Lung (tissue), 12 donors: ENCODE results near the gene CRB2. TPM values are rescaled to one million over a fixed set of nuclear protein-coding genes. Genes with fewer than 3 reads are reported as not detected.

Source experiments
- ATAC-seq: fragments of 200-7000 bp; cut with Tn5 transposase; one replicate; pipeline ENCODE4 v1.9.1; 2020; ENCODE audit warnings: moderate number of reproducible peaks; ENCODE audit not compliant: insufficient read depth, low FRiP score
- DNase-seq, 3 donors: peaks; one replicate each; pipeline ENCODE4 v3.0.0-alpha.2; 2013 to 2017
- H3K27ac ChIP-seq, 2 donors: one replicate each; pipeline ENCODE4 v1.5.1; 2013; ENCODE audit warnings: mild to moderate bottlenecking in 2 of 2, moderate library complexity in 2 of 2, control low read depth in 1 of 2, inconsistent platforms in 1 of 2, low read depth in 1 of 2, low read length in 1 of 2
- H3K27me3 ChIP-seq, 3 donors: one replicate each; pipeline ENCODE4 v1.5.1; 2013; ENCODE audit warnings: low read length in 2 of 3; ENCODE audit not compliant: control insufficient read depth in 3 of 3, insufficient read depth in 3 of 3
- H3K36me3 ChIP-seq, 4 donors: one replicate each; pipeline ENCODE4 v1.5.1; 2013; ENCODE audit warnings: low read length in 4 of 4, mild to moderate bottlenecking in 1 of 4, moderate library complexity in 1 of 4; ENCODE audit not compliant: control insufficient read depth in 4 of 4, insufficient read depth in 4 of 4
- H3K4me1 ChIP-seq, 5 donors: one replicate each; pipeline ENCODE4 v1.5.1; 2013; ENCODE audit warnings: low read length in 5 of 5, mild to moderate bottlenecking in 2 of 5, moderate library complexity in 1 of 5; ENCODE audit not compliant: control insufficient read depth in 5 of 5, insufficient read depth in 5 of 5
- H3K4me3 ChIP-seq: one replicate; pipeline ENCODE4 v1.5.1; 2013; ENCODE audit warnings: mild to moderate bottlenecking, control low read depth, moderate library complexity
- H3K9ac ChIP-seq, 2 donors: one replicate each; pipeline ENCODE4 v1.5.1; 2013; ENCODE audit warnings: low read length in 2 of 2, control low read depth in 1 of 2; ENCODE audit not compliant: insufficient read depth in 1 of 2
- H3K9me3 ChIP-seq, 4 donors: one replicate each; pipeline ENCODE4 v1.5.1; 2013; ENCODE audit warnings: low read length in 3 of 4, mild to moderate bottlenecking in 1 of 4, moderate library complexity in 1 of 4; ENCODE audit not compliant: control insufficient read depth in 4 of 4, insufficient read depth in 3 of 4
- WGBS, 2 donors: extraction: QIAGEN DNeasy Blood & Tissue Kit; methylation state at CpG; one replicate each; pipeline ENCODE4 v1.1.7; 2013; 5-methylcytosine and 5-hydroxymethylcytosine counted together
- polyA plus RNA-seq, 2 donors: library from polyadenylated mRNA; stranded (reverse); fragments of 200-250 nt; gene quantifications; one replicate each; pipeline ENCODE4 v1.2.1, GENCODE V29; 2013
- total RNA-seq, 2 donors: library from RNA; depleted of rRNA in 1 of 2; stranded (reverse); fragments of >200 nt in 1 of 2; gene quantifications; one replicate each; pipeline ENCODE4 v1.2.1, GENCODE V29; 2014 to 2021
- TF ChIP-seq, protein P1 (sequence below): IDR thresholded peaks from 2 replicates; pipeline ENCODE4 v1.5.1; 2012; ENCODE audit warnings: mild to moderate bottlenecking; ENCODE audit errors: control extremely low read depth, extremely low read depth
- donor health status: control.
- donor health status: control.
- donor health status: Bipolar disorder and iron deficiency.
- donor health status: healthy.
- donor health status: DM: yes; HTN: yes; CAD: no.

Gene CRB2
- total and polyA plus RNA-seq, 4 donors = 0.01 to 0.34 (median 0.21) TPM

DNA sequence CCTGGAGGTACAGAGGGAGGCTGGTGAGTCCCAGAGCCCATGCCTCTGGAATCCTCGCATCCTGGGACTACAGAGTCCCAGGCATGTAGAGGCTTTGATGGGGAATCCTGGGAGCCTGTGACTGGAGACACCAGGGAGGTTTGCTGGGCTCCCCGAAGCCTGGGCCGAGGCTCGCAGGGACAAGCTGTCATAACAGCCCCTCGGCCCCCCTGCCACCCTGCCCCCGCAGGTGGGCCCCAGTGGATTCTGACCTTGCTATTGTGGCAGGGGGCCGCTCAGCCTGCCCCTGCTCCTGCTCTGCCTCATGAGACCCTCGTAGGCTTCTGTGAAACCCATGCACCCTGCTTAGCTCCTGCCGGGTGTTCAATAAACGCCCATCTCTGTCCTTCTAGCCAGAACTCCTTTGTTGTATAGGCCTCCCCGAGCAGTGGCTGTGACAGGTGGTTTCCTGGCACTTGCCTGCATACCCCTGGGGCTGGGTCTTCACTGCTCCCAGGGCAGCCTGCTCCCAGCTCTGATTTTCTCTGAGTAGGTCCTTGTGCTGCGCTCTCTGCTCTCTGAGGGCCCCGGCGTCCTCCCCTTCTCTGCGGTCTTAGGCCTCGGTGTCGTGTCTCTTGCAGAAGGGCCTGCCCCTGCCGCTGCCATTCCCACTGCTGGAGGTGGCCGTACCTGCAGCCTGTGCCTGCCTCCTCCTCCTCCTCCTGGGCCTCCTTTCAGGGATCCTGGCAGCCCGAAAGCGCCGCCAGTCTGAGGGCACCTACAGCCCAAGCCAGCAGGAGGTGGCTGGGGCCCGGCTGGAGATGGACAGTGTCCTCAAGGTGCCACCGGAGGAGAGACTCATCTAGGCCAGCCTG is 20.4 kb downstream of the CRB2 start:
- Histone ChIP-seq H3K27ac (no peak overlapping the region), H3K27me3 (peaks cover 13 to 31% (median 20%) of the 10 kb centered on the region in 3 donors), H3K36me3 (no peaks in the 10 kb centered on the region), H3K9ac (peak overlapping the region in 1 of 2 donors; percentile 7), H3K4me3 (no peak overlapping the region), H3K4me1 (peaks cover 0 to 21% (median 0%) of the 10 kb centered on the region in 5 donors), H3K9me3 (no peaks in the 10 kb centered on the region)
- DNase-seq = no peak
- ATAC-seq = no peak
- 71 to 75% methylated on average over 24 of the region's 24 CpGs for WGBS, 2 donors
- TF ChIP-seq, protein P1, sequence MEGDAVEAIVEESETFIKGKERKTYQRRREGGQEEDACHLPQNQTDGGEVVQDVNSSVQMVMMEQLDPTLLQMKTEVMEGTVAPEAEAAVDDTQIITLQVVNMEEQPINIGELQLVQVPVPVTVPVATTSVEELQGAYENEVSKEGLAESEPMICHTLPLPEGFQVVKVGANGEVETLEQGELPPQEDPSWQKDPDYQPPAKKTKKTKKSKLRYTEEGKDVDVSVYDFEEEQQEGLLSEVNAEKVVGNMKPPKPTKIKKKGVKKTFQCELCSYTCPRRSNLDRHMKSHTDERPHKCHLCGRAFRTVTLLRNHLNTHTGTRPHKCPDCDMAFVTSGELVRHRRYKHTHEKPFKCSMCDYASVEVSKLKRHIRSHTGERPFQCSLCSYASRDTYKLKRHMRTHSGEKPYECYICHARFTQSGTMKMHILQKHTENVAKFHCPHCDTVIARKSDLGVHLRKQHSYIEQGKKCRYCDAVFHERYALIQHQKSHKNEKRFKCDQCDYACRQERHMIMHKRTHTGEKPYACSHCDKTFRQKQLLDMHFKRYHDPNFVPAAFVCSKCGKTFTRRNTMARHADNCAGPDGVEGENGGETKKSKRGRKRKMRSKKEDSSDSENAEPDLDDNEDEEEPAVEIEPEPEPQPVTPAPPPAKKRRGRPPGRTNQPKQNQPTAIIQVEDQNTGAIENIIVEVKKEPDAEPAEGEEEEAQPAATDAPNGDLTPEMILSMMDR = no peak

DNA sequence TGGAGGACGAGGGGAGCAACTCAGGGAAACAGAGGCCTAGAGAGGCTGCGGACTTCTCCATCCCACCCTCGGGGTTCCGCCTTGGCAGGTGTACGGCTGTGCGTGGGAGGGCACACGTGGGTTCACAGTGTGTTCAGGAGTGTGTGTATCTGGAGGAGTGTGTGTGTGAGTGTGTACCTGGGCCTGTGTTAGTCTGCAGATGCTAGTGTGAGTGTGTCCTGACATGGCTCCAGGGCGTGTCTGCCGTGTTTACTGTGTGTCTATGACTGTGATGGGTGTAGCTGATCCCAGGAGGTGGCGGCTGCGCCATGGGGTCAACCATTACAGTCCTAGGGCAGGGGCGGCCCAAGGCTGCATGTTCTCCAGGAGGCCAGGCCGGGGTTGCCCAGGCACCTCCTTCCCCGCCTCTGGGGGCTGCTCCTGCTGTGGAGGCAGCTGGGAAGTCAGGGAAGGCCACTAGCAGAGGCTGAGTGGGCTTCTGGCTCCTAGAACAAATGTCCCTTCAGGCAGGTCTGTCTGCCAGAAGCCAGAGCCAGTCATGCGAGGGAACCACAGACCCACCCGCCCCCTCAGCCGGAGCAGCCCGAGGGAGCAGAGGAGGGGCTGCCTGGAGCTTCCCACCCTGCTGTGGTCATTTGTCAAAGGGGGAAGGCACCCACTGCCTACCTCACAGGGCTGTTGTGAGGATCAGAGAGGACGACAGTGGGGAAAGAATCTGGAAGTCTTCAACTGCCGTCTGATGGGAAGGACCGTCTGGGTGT is 21.4 kb downstream of the CRB2 start:
- 76 to 87% methylated on average over 21 of the region's 21 CpGs for WGBS, 2 donors
- no peak overlapping the region for H3K9ac ChIP-seq
- H3K9me3 ChIP-seq = no peaks in the 10 kb centered on the region
- H3K4me1 ChIP-seq = peaks cover 0 to 21% (median 0%) of the 10 kb centered on the region in 5 donors
- ATAC-seq (no peak), DNase-seq (no peak)
- TF ChIP-seq, protein P1 = no peak
- no peak overlapping the region for H3K4me3 ChIP-seq
- no peaks in the 10 kb centered on the region for H3K36me3 ChIP-seq
- peaks cover 10 to 21% (median 11%) of the 10 kb centered on the region in 3 donors for H3K27me3 ChIP-seq
- no peak overlapping the region for H3K27ac ChIP-seq

DNA sequence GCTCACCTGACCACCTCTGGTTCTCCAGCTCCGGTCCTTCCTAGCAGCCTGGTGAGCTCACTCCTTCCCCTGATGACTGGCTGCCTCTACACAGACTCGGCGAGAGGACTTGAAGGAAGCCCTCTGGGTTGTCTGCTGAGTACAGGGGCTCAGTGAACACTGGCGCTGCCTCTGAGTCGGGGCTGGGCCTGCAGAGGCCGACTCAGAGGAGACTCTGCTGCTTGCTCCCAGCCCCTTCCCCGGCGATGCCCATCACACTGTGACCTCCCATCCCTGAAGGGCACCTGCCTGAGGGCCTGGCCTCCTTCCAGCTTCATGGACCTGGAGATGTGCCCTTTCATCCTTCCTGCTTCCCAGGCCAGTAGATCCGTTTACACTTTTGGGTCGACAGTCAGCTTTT is 22.0 kb downstream of the CRB2 start:
- no peak overlapping the region for H3K27ac ChIP-seq
- ATAC-seq (no peak), DNase-seq (no peak)
- no peak overlapping the region for H3K9ac ChIP-seq
- WGBS, 2 donors = 73 to 88% methylated on average over 10 of the region's 10 CpGs
- H3K4me1 ChIP-seq = peaks cover 0 to 20% (median 0%) of the 10 kb centered on the region in 5 donors
- TF ChIP-seq, protein P1 = no peak
- peaks cover 8 to 16% (median 10%) of the 10 kb centered on the region in 3 donors for H3K27me3 ChIP-seq
- H3K9me3 ChIP-seq = no peaks in the 10 kb centered on the region
- H3K36me3 ChIP-seq = no peaks in the 10 kb centered on the region
- no peak overlapping the region for H3K4me3 ChIP-seq
